SK-N-SH treated with all-trans-retinoic acid at 6 μM for 48 hours (cell line): ENCODE measurements around the gene ZFYVE28.

Source experiments
- ATAC-seq: fragments of 200-7000 bp; cut with Tn5 transposase; 3 replicates; pipeline ENCODE4 v1.9.1; 2020; ENCODE audit warnings: mild to moderate bottlenecking, moderate library complexity
- ARNTL ChIP-seq: fragments of 450-650 bp; formaldehyde crosslinking; IDR thresholded peaks from 2 replicates; pipeline ENCODE4 v1.5.0; 2020; ENCODE audit warnings: low read depth, mild to moderate bottlenecking, moderate library complexity, borderline replicate concordance
- BACH2 ChIP-seq: fragments of 250-450 bp; sonication (Bioruptor Pico); IDR thresholded peaks from 2 replicates; pipeline ENCODE4 v1.9.0; 2021; ENCODE audit warnings: mild to moderate bottlenecking, borderline replicate concordance
- CSRNP3 ChIP-seq: fragments of 250-450 bp; sonication (Bioruptor Pico); IDR thresholded peaks from 2 replicates; pipeline ENCODE4 v1.5.1; 2021; ENCODE audit warnings: mild to moderate bottlenecking, moderate library complexity
- ESRRG ChIP-seq: fragments of 250-450 bp; sonication (Bioruptor Pico); IDR thresholded peaks from 2 replicates; pipeline ENCODE4 v1.6.1; 2021; ENCODE audit warnings: mild to moderate bottlenecking
- GLIS3 ChIP-seq: fragments of 250-450 bp; sonication (Bioruptor Pico); IDR thresholded peaks from 2 replicates; pipeline ENCODE4 v1.5.0; 2020; ENCODE audit warnings: mild to moderate bottlenecking, moderate library complexity
- ISL1 ChIP-seq: fragments of 250-450 bp; sonication (Bioruptor Pico); IDR thresholded peaks from 2 replicates; pipeline ENCODE4 v2.1.2; 2022; ENCODE audit warnings: mild to moderate bottlenecking, moderate library complexity
- OSR1 ChIP-seq: fragments of 250-450 bp; sonication (Bioruptor Pico); IDR thresholded peaks from 2 replicates; pipeline ENCODE4 v1.8.0; 2022; ENCODE audit warnings: moderate library complexity, mild to moderate bottlenecking, inconsistent platforms
- PPARA ChIP-seq: fragments of 250-450 bp; sonication (Bioruptor Pico); IDR thresholded peaks from 2 replicates; pipeline ENCODE4 v1.5.0; 2020; ENCODE audit warnings: mild to moderate bottlenecking, borderline replicate concordance
- RARB ChIP-seq: fragments of 250-450 bp; sonication (Bioruptor Pico); IDR thresholded peaks from 2 replicates; pipeline ENCODE4 v1.8.0; 2021; ENCODE audit warnings: mild to moderate bottlenecking, moderate library complexity
- SNAI2 ChIP-seq: fragments of 250-450 bp; sonication (Bioruptor Pico); IDR thresholded peaks from 2 replicates; pipeline ENCODE4 v1.5.0; 2020; ENCODE audit warnings: mild to moderate bottlenecking, moderate library complexity
- TCF4 ChIP-seq: fragments of 250-450 bp; sonication (Bioruptor Pico); IDR thresholded peaks from 2 replicates; pipeline ENCODE4 v1.8.0; 2021; ENCODE audit warnings: mild to moderate bottlenecking, moderate library complexity, borderline replicate concordance
- TOX ChIP-seq: fragments of 250-450 bp; sonication (Bioruptor Pico); IDR thresholded peaks from 2 replicates; pipeline ENCODE4 v1.8.0; 2021; ENCODE audit warnings: mild to moderate bottlenecking, moderate library complexity, borderline replicate concordance
- TSHZ2 ChIP-seq: fragments of 250-450 bp; sonication (Bioruptor Pico); IDR thresholded peaks from 2 replicates; pipeline ENCODE4 v1.5.0; 2020; ENCODE audit warnings: mild to moderate bottlenecking, moderate library complexity
- ZC3H10 ChIP-seq: fragments of 250-450 bp; sonication (Bioruptor Pico); IDR thresholded peaks from 2 replicates; pipeline ENCODE4 v1.5.1; 2021; ENCODE audit warnings: mild to moderate bottlenecking, moderate library complexity
- ZFP3 ChIP-seq: fragments of 250-450 bp; sonication (Bioruptor Pico); IDR thresholded peaks from 2 replicates; pipeline ENCODE4 v1.5.0; 2020; ENCODE audit warnings: mild to moderate bottlenecking, moderate library complexity
- ZFP30 ChIP-seq: fragments of 450-650 bp; formaldehyde crosslinking; IDR thresholded peaks from 2 replicates; pipeline ENCODE4 v1.5.0; 2022; ENCODE audit warnings: mild to moderate bottlenecking, moderate library complexity
- ZNF565 ChIP-seq: fragments of 450-650 bp; formaldehyde crosslinking; conservative IDR thresholded peaks from 2 replicates; pipeline ENCODE4 v1.5.0; 2020; ENCODE audit warnings: low read depth, mild to moderate bottlenecking, moderate library complexity
- ZNF8 ChIP-seq: fragments of 450-650 bp; formaldehyde crosslinking; IDR thresholded peaks from 2 replicates; pipeline ENCODE4 v1.5.0; 2020; ENCODE audit warnings: mild to moderate bottlenecking, moderate library complexity
- TF ChIP-seq, protein P1 (sequence below): fragments of 250-450 bp; sonication (Bioruptor Pico); IDR thresholded peaks from 2 replicates; pipeline ENCODE4 v1.8.0; 2021; ENCODE audit warnings: low read depth, mild to moderate bottlenecking, moderate library complexity, borderline replicate concordance
- TF ChIP-seq, protein P2 (sequence below): fragments of 250-450 bp; sonication (Bioruptor Pico); IDR thresholded peaks from 2 replicates; pipeline ENCODE4 v1.5.1; 2020; ENCODE audit warnings: low read depth, mild to moderate bottlenecking, moderate library complexity
- TF ChIP-seq, protein P3 (sequence below): fragments of 250-450 bp; sonication (Bioruptor Pico); IDR thresholded peaks from 2 replicates; pipeline ENCODE4 v1.8.0; 2020; ENCODE audit warnings: mild to moderate bottlenecking, moderate library complexity, borderline replicate concordance

ZFYVE28 gene

GRCh38 chr4:2449051-2449450 is 30.6 kb upstream of the ZFYVE28 start:
- TF ChIP-seq ARNTL (no peak), TCF4 (CRISPR knock-in tag) (no peak), ZFP30 (CRISPR knock-in tag) (no peak), GLIS3 (CRISPR knock-in tag) (no peak), ZC3H10 (no peak), RARB (CRISPR knock-in tag) (no peak), ISL1 (CRISPR knock-in tag) (no peak), ESRRG (CRISPR knock-in tag) (no peak), SNAI2 (CRISPR knock-in tag) (no peak), TSHZ2 (CRISPR knock-in tag) (no peak), PPARA (CRISPR knock-in tag) (no peak), OSR1 (CRISPR knock-in tag) (no peak), ZNF565 (CRISPR knock-in tag) (no peak)
- TF ChIP-seq, protein P1, sequence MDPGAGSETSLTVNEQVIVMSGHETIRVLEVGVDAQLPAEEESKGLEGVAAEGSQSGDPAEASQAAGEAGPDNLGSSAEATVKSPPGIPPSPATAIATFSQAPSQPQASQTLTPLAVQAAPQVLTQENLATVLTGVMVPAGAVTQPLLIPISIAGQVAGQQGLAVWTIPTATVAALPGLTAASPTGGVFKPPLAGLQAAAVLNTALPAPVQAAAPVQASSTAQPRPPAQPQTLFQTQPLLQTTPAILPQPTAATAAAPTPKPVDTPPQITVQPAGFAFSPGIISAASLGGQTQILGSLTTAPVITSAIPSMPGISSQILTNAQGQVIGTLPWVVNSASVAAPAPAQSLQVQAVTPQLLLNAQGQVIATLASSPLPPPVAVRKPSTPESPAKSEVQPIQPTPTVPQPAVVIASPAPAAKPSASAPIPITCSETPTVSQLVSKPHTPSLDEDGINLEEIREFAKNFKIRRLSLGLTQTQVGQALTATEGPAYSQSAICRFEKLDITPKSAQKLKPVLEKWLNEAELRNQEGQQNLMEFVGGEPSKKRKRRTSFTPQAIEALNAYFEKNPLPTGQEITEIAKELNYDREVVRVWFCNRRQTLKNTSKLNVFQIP (CRISPR knock-in tag) = no peak

DNA sequence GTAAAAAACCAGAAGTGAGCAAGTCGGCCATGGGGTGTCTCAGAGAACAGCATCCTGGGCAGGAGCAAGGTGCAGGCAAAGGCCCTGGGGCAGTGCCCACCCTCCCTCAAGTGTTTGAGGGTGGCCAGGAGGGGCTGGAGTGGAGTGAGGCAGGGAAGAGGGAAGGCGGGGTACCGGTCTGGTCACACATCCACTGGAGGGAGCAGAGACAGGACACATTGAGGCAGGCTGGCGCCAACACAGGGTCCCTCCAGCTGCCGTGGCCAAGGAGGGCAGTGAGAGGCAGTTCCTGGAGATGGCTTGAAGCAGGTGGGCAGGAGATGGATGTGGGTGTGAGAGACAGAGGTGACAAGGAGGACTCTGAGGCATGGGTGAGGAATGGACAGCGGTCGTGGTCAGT is 30.1 kb upstream of the ZFYVE28 start:
- TF ChIP-seq GLIS3 (CRISPR knock-in tag) = no peak
- TF ChIP-seq, protein P2, sequence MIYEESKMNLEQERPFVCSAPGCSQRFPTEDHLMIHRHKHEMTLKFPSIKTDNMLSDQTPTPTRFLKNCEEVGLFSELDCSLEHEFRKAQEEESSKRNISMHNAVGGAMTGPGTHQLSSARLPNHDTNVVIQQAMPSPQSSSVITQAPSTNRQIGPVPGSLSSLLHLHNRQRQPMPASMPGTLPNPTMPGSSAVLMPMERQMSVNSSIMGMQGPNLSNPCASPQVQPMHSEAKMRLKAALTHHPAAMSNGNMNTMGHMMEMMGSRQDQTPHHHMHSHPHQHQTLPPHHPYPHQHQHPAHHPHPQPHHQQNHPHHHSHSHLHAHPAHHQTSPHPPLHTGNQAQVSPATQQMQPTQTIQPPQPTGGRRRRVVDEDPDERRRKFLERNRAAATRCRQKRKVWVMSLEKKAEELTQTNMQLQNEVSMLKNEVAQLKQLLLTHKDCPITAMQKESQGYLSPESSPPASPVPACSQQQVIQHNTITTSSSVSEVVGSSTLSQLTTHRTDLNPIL = no peak
- TF ChIP-seq ZFP30 (CRISPR knock-in tag) = no peak
- TF ChIP-seq ISL1 (CRISPR knock-in tag) = no peak
- no peak for TF ChIP-seq ZC3H10
- no peak for TF ChIP-seq ZFP3 (CRISPR knock-in tag)
- TF ChIP-seq ZNF8 = no peak
- TF ChIP-seq TOX = no peak
- TF ChIP-seq TCF4 (CRISPR knock-in tag) = no peak
- TF ChIP-seq ARNTL = no peak
- TF ChIP-seq, protein P3, sequence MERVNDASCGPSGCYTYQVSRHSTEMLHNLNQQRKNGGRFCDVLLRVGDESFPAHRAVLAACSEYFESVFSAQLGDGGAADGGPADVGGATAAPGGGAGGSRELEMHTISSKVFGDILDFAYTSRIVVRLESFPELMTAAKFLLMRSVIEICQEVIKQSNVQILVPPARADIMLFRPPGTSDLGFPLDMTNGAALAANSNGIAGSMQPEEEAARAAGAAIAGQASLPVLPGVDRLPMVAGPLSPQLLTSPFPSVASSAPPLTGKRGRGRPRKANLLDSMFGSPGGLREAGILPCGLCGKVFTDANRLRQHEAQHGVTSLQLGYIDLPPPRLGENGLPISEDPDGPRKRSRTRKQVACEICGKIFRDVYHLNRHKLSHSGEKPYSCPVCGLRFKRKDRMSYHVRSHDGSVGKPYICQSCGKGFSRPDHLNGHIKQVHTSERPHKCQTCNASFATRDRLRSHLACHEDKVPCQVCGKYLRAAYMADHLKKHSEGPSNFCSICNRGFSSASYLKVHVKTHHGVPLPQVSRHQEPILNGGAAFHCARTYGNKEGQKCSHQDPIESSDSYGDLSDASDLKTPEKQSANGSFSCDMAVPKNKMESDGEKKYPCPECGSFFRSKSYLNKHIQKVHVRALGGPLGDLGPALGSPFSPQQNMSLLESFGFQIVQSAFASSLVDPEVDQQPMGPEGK (CRISPR knock-in tag) = no peak
- TF ChIP-seq CSRNP3 = no peak
- no peak for TF ChIP-seq BACH2
- TF ChIP-seq PPARA (CRISPR knock-in tag) = no peak
- TF ChIP-seq, protein P1 (CRISPR knock-in tag) = no peak
- no peak for TF ChIP-seq ESRRG (CRISPR knock-in tag)
- TF ChIP-seq SNAI2 (CRISPR knock-in tag) = no peak
- TF ChIP-seq, all 23 proteins: peak for 0
- no peak for ATAC-seq

More at GRCh38 chr4:2449051-2449450, 30.6 kb upstream of the ZFYVE28 start:
- ATAC-seq = no peak
